Parathyroid adenoma (tissue), 2 donors: ENCODE measurements around the gene DLX6.

Experiments
- H2AFZ ChIP-seq: fragments of 300-600 bp; sonication (generic); one replicate; pipeline ENCODE4 v1.7.0; 2017; ENCODE audit warnings: antibody characterized with exemption, mild to moderate bottlenecking
- H3K27ac ChIP-seq: fragments of 300-600 bp; sonication (generic); one replicate; pipeline ENCODE4 v1.7.0; 2017
- H3K27me3 ChIP-seq: fragments of 300-600 bp; sonication (generic); one replicate; pipeline ENCODE4 v1.7.0; 2017; ENCODE audit warnings: low read length; ENCODE audit not compliant: control insufficient read depth, insufficient read depth
- H3K36me3 ChIP-seq: fragments of 300-600 bp; sonication (generic); one replicate; pipeline ENCODE4 v1.7.0; 2017; ENCODE audit warnings: low read length; ENCODE audit not compliant: control insufficient read depth, insufficient read depth
- H3K4me1 ChIP-seq: fragments of 300-600 bp; sonication (generic); one replicate; pipeline ENCODE4 v1.7.0; 2017; ENCODE audit warnings: control low read depth
- H3K4me2 ChIP-seq: fragments of 300-600 bp; sonication (generic); one replicate; pipeline ENCODE4 v1.7.0; 2017; ENCODE audit warnings: low read length
- H3K4me3 ChIP-seq: fragments of 300-600 bp; sonication (generic); one replicate; pipeline ENCODE4 v1.7.0; 2017; ENCODE audit warnings: low read depth, low read length
- H3K79me2 ChIP-seq: fragments of 300-600 bp; sonication (generic); one replicate; pipeline ENCODE4 v1.7.0; 2017; ENCODE audit warnings: control low read depth
- H3K9ac ChIP-seq: fragments of 300-600 bp; sonication (generic); one replicate; pipeline ENCODE4 v1.7.0; 2017; ENCODE audit warnings: mild to moderate bottlenecking
- H3K9me3 ChIP-seq: fragments of 300-600 bp; sonication (generic); one replicate; pipeline ENCODE4 v1.7.0; 2017; ENCODE audit warnings: low read length; ENCODE audit not compliant: control insufficient read depth
- TF ChIP-seq, protein P1 (sequence below): fragments of 300-600 bp; sonication (generic); IDR thresholded peaks from one replicate; pipeline ENCODE4 v1.7.0; 2017; ENCODE audit warnings: antibody characterized with exemption, mild to moderate bottlenecking
- donor health status: primary hyperparathyroidism.

DLX6 gene

DNA sequence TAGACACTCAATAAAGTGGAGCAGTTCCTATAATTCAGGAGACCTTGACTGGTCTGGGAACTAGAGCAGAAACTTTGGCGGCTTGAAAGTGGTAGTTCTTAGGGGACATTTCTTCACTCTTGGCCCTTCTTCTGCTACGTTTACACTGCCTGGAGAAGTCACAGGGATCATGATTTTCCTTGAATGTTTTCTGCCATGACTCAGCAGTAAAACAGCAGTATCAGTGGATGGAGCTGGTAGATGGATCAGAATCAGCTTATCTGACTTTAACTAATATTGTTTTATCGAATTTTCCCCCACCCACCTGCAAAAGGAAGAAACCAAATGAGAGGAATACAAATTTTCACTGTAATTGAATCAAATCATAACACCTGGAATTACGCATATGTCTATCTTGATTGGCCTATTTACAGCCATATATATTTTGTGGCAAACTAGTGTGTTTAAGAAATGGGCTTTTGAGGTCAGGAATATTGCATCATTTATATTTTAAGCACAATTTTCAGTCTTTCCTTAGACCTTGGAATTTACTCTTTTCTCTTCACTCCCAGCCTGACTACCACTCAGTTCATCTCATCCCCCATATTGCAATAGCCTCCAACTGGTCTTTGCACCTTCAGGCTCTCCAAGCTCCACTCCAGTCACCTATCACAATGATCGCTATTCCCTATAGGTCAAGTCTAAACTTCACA is 34.2 kb downstream of the DLX6 start:
- Histone ChIP-seq H2AFZ (no peak overlapping the region), H3K9ac (no peak overlapping the region), H3K4me2 (no peak overlapping the region), H3K79me2 (no peaks in the 10 kb centered on the region), H3K9me3 (no peaks in the 10 kb centered on the region), H3K36me3 (no peaks in the 10 kb centered on the region), H3K4me3 (no peak overlapping the region), H3K27ac (no peak overlapping the region), H3K4me1 (no peaks in the 10 kb centered on the region), H3K27me3 (no peaks in the 10 kb centered on the region)
- TF ChIP-seq, protein P1, sequence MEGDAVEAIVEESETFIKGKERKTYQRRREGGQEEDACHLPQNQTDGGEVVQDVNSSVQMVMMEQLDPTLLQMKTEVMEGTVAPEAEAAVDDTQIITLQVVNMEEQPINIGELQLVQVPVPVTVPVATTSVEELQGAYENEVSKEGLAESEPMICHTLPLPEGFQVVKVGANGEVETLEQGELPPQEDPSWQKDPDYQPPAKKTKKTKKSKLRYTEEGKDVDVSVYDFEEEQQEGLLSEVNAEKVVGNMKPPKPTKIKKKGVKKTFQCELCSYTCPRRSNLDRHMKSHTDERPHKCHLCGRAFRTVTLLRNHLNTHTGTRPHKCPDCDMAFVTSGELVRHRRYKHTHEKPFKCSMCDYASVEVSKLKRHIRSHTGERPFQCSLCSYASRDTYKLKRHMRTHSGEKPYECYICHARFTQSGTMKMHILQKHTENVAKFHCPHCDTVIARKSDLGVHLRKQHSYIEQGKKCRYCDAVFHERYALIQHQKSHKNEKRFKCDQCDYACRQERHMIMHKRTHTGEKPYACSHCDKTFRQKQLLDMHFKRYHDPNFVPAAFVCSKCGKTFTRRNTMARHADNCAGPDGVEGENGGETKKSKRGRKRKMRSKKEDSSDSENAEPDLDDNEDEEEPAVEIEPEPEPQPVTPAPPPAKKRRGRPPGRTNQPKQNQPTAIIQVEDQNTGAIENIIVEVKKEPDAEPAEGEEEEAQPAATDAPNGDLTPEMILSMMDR: no peak

DNA sequence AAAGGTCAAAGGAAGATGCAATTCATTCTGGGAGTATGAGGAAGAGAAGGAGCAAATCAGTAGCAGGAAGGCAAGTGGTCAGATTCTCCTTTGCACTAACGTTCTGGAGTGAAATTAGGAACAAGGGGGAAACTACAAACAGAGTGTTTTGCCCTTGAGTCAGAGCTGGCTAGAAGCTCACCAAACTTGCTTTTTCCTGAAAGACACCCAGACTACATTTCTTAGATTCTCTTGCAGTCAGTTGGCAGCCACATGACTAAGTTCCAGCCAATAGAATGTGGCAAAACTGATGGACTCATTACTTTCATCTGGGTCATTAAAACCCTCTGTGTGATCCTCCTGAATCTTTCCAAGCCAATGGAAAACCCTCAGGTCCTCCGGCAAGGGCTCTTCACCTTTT is 37.9 kb downstream of the DLX6 start:
- H3K9me3 ChIP-seq: no peaks in the 10 kb centered on the region
- no peak overlapping the region for H2AFZ ChIP-seq
- no peaks in the 10 kb centered on the region for H3K27me3 ChIP-seq
- H3K79me2 ChIP-seq: no peaks in the 10 kb centered on the region
- H3K27ac ChIP-seq: no peak overlapping the region
- H3K4me1 ChIP-seq: no peaks in the 10 kb centered on the region
- TF ChIP-seq, protein P1: no peak
- no peaks in the 10 kb centered on the region for H3K36me3 ChIP-seq
- no peak overlapping the region for H3K9ac ChIP-seq
- no peak overlapping the region for H3K4me2 ChIP-seq
- H3K4me3 ChIP-seq: no peak overlapping the region
